ENCODE data around the gene ZNF670. TPM values are rescaled to one million over a fixed set of nuclear protein-coding genes. Genes with fewer than 3 reads are reported as not detected.

Gene ZNF670
- total RNA-seq, 1 experiment from 2014 or later: 13.9 TPM

DNA sequence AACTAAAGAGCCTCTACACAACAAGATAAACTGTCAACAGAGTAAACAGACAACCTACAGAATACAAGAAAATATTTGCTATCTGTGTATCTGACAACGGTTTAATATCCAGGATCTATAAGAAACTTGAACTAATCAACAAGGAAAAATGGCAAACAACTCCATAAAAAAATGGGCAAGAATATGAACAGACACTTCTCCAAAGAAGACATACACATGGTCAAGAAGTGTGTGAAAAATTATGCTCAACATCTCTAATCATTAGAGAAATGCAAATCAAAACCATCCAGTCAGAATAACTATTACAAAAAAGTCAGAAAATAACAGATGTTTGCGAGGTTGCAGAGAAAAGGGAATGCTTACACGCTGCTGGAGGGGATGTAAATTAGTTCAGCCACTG is 8.0 kb downstream of the ZNF670 start:
- H3K36me3 Mint-ChIP-seq (ENCODE audit: insufficient read depth in 1 of 3, low read depth in 3 of 3): peaks cover 36 to 76% (median 66%) of the 10 kb centered on the region in 3 experiments
- peaks cover 44 to 85% of the 10 kb centered on the region in 2 experiments for H3K9me3 Mint-ChIP-seq
- TF ChIP-seq, protein P1, sequence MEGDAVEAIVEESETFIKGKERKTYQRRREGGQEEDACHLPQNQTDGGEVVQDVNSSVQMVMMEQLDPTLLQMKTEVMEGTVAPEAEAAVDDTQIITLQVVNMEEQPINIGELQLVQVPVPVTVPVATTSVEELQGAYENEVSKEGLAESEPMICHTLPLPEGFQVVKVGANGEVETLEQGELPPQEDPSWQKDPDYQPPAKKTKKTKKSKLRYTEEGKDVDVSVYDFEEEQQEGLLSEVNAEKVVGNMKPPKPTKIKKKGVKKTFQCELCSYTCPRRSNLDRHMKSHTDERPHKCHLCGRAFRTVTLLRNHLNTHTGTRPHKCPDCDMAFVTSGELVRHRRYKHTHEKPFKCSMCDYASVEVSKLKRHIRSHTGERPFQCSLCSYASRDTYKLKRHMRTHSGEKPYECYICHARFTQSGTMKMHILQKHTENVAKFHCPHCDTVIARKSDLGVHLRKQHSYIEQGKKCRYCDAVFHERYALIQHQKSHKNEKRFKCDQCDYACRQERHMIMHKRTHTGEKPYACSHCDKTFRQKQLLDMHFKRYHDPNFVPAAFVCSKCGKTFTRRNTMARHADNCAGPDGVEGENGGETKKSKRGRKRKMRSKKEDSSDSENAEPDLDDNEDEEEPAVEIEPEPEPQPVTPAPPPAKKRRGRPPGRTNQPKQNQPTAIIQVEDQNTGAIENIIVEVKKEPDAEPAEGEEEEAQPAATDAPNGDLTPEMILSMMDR (conservative IDR thresholded peaks at IDR 0.05): no peak
- Histone ChIP-seq H3K9me3 (ENCODE audit: control insufficient read depth, low read depth, low read length) (peaks cover 16% of the 10 kb centered on the region), H3K4ac (ENCODE audit: low read depth, low read length) (no peak overlapping the region), H2BK120ac (ENCODE audit: low read depth, low read length, poor library complexity, severe bottlenecking) (no peak overlapping the region), H3K23me2 (ENCODE audit: insufficient read length, low read depth, low read length, poor library complexity, severe bottlenecking) (no peaks in the 10 kb centered on the region), H2BK20ac (ENCODE audit: low read depth, low read length, poor library complexity, severe bottlenecking) (no peak overlapping the region), H3K79me1 (ENCODE audit: insufficient read depth, low read depth, low read length, poor library complexity, severe bottlenecking) (peaks cover 8% of the 10 kb centered on the region), H2BK15ac (ENCODE audit: low read depth, low read length) (no peak overlapping the region), H3K79me2 (ENCODE audit: insufficient read depth, low read length) (peaks cover 49% of the 10 kb centered on the region), H2AK5ac (ENCODE audit: insufficient read length, low read length) (no peak overlapping the region), H3K27ac (ENCODE audit: insufficient read length, low read depth, low read length) (no peak overlapping the region), H4K20me1 (ENCODE audit: control insufficient read depth, insufficient read depth, insufficient read length) (no peaks in the 10 kb centered on the region), H3K23ac (ENCODE audit: insufficient read length, low read depth, low read length) (no peak overlapping the region), H3K18ac (ENCODE audit: insufficient read length, low read depth, low read length) (no peak overlapping the region), H4K91ac (ENCODE audit: insufficient read length, low read depth, low read length) (no peak overlapping the region), H3K9ac (ENCODE audit: extremely low read depth, insufficient read length, low read length) (no peak overlapping the region), H3K4me1 (ENCODE audit: insufficient read depth, low read length) (no peaks in the 10 kb centered on the region), H3K56ac (ENCODE audit: insufficient read length, low read depth, low read length) (no peak overlapping the region), H2BK12ac (ENCODE audit: insufficient read length, low read depth, low read length) (no peak overlapping the region), H4K5ac (ENCODE audit: insufficient read length, low read depth, low read length) (no peak overlapping the region), H3T11ph (ENCODE audit: low read length) (no peak overlapping the region), H4K8ac (replicated peaks; ENCODE audit: insufficient read length, low read depth, low read length) (no peak overlapping the region), H3K4me2 (ENCODE audit: insufficient read depth, insufficient read length, low read length) (no peak overlapping the region), H3K27me3 (ENCODE audit: insufficient read depth, low read length) (no peaks in the 10 kb centered on the region), H2AFZ (ENCODE audit: low read length) (no peak overlapping the region), H3K14ac (ENCODE audit: insufficient read depth, low read length) (no peak overlapping the region), H2BK5ac (ENCODE audit: insufficient read length, low read length) (no peak overlapping the region)
- H3K27ac Mint-ChIP-seq: no peak overlapping the region
- H3K27me3 Mint-ChIP-seq (ENCODE audit: low read depth): no peaks in the 10 kb centered on the region
- peaks cover 4 to 11% of the 10 kb centered on the region in 2 experiments; a peak in 2 of 4 replicates for H3K4me1 Mint-ChIP-seq
- H3K4me3 Mint-ChIP-seq: no peak overlapping the region
- WGBS (ENCODE audit: extremely low coverage, insufficient read length, low lambda C conversion rate): no CpG with 5 or more reads among the region's 3 CpGs
- no peak for DNase-seq
